Measurements from ENCODE around the gene ACKR4.

Gene ACKR4

GRCh38 chr3:132624790-132625189, 27.7 kb downstream of the ACKR4 start:
- H3K4me3 ChIP-seq (ENCODE audit: low read depth, low read length): no peak overlapping the region
- TF ChIP-seq CTCF (IDR thresholded peaks at IDR 0.05; ENCODE audit: control insufficient read depth, extremely low read depth, insufficient read depth): no peak
- no peak for DNase-seq (ENCODE audit: low read depth)

GRCh38 chr3:132625613-132626012, 28.5 kb downstream of the ACKR4 start:
- H3K4me3 ChIP-seq (ENCODE audit: low read depth, low read length): no peak overlapping the region
- DNase-seq (ENCODE audit: low read depth): no peak
- TF ChIP-seq CTCF (IDR thresholded peaks at IDR 0.05; ENCODE audit: control insufficient read depth, extremely low read depth, insufficient read depth): no peak

GRCh38 chr3:132626955-132627354, 29.9 kb downstream of the ACKR4 start:
- no peak for DNase-seq (ENCODE audit: low read depth)
- TF ChIP-seq CTCF (IDR thresholded peaks at IDR 0.05; ENCODE audit: control insufficient read depth, extremely low read depth, insufficient read depth): no peak
- no peak overlapping the region for H3K4me3 ChIP-seq (ENCODE audit: low read depth, low read length)

DNA sequence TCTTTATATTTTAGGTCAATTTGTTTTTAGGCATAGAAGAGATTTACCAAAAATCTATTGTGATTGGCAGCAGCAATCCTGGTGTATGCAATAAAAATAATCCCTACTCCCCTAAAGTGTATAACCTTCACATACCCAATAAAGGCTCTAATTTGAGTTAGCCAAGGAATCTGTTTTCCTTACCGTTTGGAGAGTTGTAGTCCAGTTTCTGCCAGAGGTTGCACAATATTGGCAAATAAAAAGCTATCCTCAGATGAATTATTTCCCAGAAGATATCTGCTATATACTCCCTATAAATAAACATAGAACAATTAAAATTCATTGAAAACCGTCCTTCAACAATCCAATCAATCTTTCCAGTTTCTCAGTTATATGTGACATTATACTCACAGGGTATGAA, 31.1 kb downstream of the ACKR4 start:
- TF ChIP-seq CTCF (IDR thresholded peaks at IDR 0.05; ENCODE audit: control insufficient read depth, extremely low read depth, insufficient read depth): no peak
- no peak for DNase-seq (ENCODE audit: low read depth)

DNA sequence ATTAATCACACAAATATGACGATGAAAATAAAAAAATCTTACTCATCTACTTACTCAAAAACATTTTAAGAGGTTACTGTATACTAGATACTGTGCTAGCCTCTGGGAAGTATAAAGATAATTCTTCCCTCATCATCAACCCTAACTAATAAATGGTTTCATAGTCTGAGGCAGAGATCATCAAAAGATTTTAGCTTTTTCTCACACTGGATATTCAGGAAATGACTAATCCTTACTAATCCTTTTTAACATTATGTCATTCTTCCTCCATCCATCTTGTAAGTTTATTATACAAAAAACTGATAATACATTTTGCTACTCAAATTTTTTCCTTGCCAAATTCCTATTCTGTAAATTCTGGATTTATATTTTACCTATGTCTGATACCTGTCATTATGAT, 32.9 kb downstream of the ACKR4 start:
- no peak overlapping the region for H3K4me3 ChIP-seq (ENCODE audit: low read depth, low read length)
- no peak for DNase-seq (ENCODE audit: low read depth)
- no peak for TF ChIP-seq CTCF (IDR thresholded peaks at IDR 0.05; ENCODE audit: control insufficient read depth, extremely low read depth, insufficient read depth)

More for the DNA sequence above, 31.1 kb downstream of the ACKR4 start:
- no peak overlapping the region for H3K4me3 ChIP-seq (ENCODE audit: low read depth, low read length)

DNA sequence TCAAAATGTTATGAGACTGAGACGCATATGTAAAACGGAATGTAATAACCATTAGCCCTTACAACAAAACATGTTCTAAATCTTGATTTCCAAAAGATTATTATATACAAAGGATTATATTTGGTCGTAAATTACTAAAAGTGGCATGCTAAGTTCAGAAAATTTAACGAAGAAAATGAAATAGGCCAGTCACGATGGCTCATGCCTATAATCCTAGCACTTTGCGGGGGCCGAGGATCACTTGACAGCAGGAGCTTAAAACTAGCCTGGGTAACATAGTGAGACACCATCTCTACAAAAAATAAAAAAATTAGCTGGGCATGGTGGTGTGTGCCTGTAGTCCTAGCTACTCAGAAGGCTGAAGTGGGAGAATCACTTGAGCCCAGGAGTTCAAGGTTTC, 33.5 kb downstream of the ACKR4 start:
- DNase-seq (ENCODE audit: low read depth): no peak
- no peak for TF ChIP-seq CTCF (IDR thresholded peaks at IDR 0.05; ENCODE audit: control insufficient read depth, extremely low read depth, insufficient read depth)
- no peak overlapping the region for H3K4me3 ChIP-seq (ENCODE audit: low read depth, low read length)

DNA sequence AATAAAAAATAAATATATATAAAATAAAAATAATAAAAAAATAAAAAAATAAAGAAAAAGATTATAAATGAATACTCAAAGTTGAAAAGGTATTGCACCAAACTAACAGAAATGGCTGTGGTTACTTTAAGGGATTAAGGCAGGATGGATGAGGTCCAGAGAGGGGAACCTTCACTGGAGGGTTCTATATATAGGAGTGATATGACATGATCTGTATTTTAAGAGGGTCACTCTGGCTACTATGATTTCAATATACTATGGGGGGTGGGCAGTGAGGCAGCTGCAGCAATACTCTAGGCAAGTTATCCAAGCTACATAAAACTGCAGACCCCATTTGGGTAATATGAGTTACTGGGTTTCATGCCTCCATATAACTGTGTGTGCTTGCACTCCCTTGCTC, 38.0 kb downstream of the ACKR4 start:
- no peak overlapping the region for H3K4me3 ChIP-seq (ENCODE audit: low read depth, low read length)
- no peak for DNase-seq (ENCODE audit: low read depth)
- no peak for TF ChIP-seq CTCF (IDR thresholded peaks at IDR 0.05; ENCODE audit: control insufficient read depth, extremely low read depth, insufficient read depth)

Data from LNCaP clone FGC (cell line).